ENCODE measurements around the gene TIMM9.
"Not testable (repeated sequence)": the region's sequence is repeated elsewhere in the genome, so short reads cannot be mapped to it uniquely, and the experiment has no call there.

The TIMM9 gene

GRCh38 chr14:58427281-58428117 is at the start of gene TIMM9, which contains the start of gene KIAA0586:
Gene TIMM9 (minus strand): TSS chr14:58427531. CDS start chr14:58411945, 15,586 bp downstream.
Gene KIAA0586 (plus strand): TSS chr14:58427719. CDS start chr14:58428265, 546 bp downstream.
- DNase-seq = peak; percentile 95

GRCh38 chr14:58476320-58476719 is 49.0 kb upstream of the TIMM9 start:
- no peak for DNase-seq

GRCh38 chr14:58469309-58469708 is 42.0 kb upstream of the TIMM9 start:
- no peak for DNase-seq

GRCh38 chr14:58467575-58467974 is 40.2 kb upstream of the TIMM9 start:
- DNase-seq = no peak

GRCh38 chr14:58466459-58466858 is 39.1 kb upstream of the TIMM9 start:
- DNase-seq = no peak

GRCh38 chr14:58465421-58465820 is 38.1 kb upstream of the TIMM9 start:
- DNase-seq = no peak

GRCh38 chr14:58464652-58465051 is 37.3 kb upstream of the TIMM9 start:
- DNase-seq = no peak

- DNase-seq = no peak
Measured at GRCh38 chr14:58463147-58463546, 35.8 kb upstream of the TIMM9 start.

- DNase-seq = no peak
Measured at GRCh38 chr14:58460772-58461171, 33.4 kb upstream of the TIMM9 start.

- DNase-seq = no peak
Measured at GRCh38 chr14:58455593-58456265, 28.4 kb upstream of the TIMM9 start.

- DNase-seq = no peak
Measured at GRCh38 chr14:58444627-58445026, 17.3 kb upstream of the TIMM9 start.

GRCh38 chr14:58439476-58439875 is 12.1 kb upstream of the TIMM9 start:
- DNase-seq = no peak

GRCh38 chr14:58430156-58430555 is 2.8 kb upstream of the TIMM9 start:
- DNase-seq = no peak

- DNase-seq = peak; percentile 3
Measured at GRCh38 chr14:58428118-58428683, 870 bp upstream of the TIMM9 start.

- DNase-seq = peak; percentile 39
Measured at GRCh38 chr14:58426670-58427280, 556 bp downstream of the TIMM9 start.

GRCh38 chr14:58416934-58417333 is 10.4 kb downstream of the TIMM9 start:
- DNase-seq = not testable (repeated sequence)

- no peak for DNase-seq
Measured at GRCh38 chr14:58415636-58416547, 11.4 kb downstream of the TIMM9 start.

GRCh38 chr14:58414845-58415244 is 12.5 kb downstream of the TIMM9 start:
- no peak for DNase-seq

GRCh38 chr14:58408681-58409215 is 18.6 kb downstream of the TIMM9 start:
- no peak for DNase-seq

GRCh38 chr14:58401587-58401986 is 25.7 kb downstream of the TIMM9 start:
- DNase-seq = no peak

GRCh38 chr14:58398895-58399294 is 28.4 kb downstream of the TIMM9 start:
- no peak for DNase-seq

GRCh38 chr14:58398495-58398894 is 28.8 kb downstream of the TIMM9 start:
- DNase-seq = no peak

Data from SHP77 treated with DMSO at 0.1 percent for 48 hours (cell line).